Fibroblast of lung (primary cell): Measurements from ENCODE around the gene TLX1. TPM values are rescaled to one million over a fixed set of nuclear protein-coding genes. Genes with fewer than 3 reads are reported as not detected.
A peak's percentile ranks its signal among the peaks of the same experiment; 100 is the strongest.

Experiments
- DNase-seq, 2 donors: peaks; one replicate each; pipeline versions ENCODE4 v3.0.0 to v3.0.0-alpha.2; 2010; ENCODE audit warnings: low read depth in 2 of 2
- H2AFZ ChIP-seq: 2 replicates; pipeline ENCODE4 v1.5.1; 2012; ENCODE audit warnings: low read length, control low read depth, inconsistent platforms
- H3K27ac ChIP-seq: 2 replicates; pipeline ENCODE4 v1.5.1; 2011; ENCODE audit warnings: low read length, control low read depth; ENCODE audit not compliant: insufficient read depth
- H3K27me3 ChIP-seq: 2 replicates; pipeline ENCODE4 v1.5.1; 2011; ENCODE audit warnings: mild to moderate bottlenecking, low read length; ENCODE audit not compliant: control insufficient read depth, insufficient read depth
- H3K36me3 ChIP-seq: 2 replicates; pipeline ENCODE4 v1.5.1; 2011; ENCODE audit warnings: low read length; ENCODE audit not compliant: control insufficient read depth, insufficient read depth
- H3K4me1 ChIP-seq: 2 replicates; pipeline ENCODE4 v1.5.1; 2011; ENCODE audit warnings: low read length; ENCODE audit not compliant: control insufficient read depth, insufficient read depth; ENCODE audit errors: extremely low read depth
- H3K4me2 ChIP-seq: 2 replicates; pipeline ENCODE4 v1.5.1; 2011; ENCODE audit warnings: low read length, control low read depth; ENCODE audit not compliant: insufficient read depth; ENCODE audit errors: extremely low read depth
- H3K4me3 ChIP-seq, 4 experiments: fragments of 200-600 bp in 1 of 4; sonication (generic) in 1 of 4; replicated peaks in 1 of 4; 2 replicates each; pipeline ENCODE4 v1.5.1; 2011 to 2016; ENCODE audit warnings: low read length in 4 of 4, low read depth in 3 of 4, mild to moderate bottlenecking in 3 of 4, control low read depth in 2 of 4, inconsistent platforms in 1 of 4, mixed read lengths in 1 of 4; ENCODE audit not compliant: insufficient read depth in 1 of 4; ENCODE audit errors: control extremely low read depth in 1 of 4
- H3K79me2 ChIP-seq: 2 replicates; pipeline ENCODE4 v1.5.1; 2012; ENCODE audit warnings: mild to moderate bottlenecking, low read length, inconsistent platforms; ENCODE audit not compliant: control insufficient read depth, insufficient read depth
- H3K9ac ChIP-seq: 2 replicates; pipeline ENCODE4 v1.5.1; 2011; ENCODE audit warnings: mild to moderate bottlenecking, low read length, control low read depth; ENCODE audit not compliant: insufficient read depth
- H3K9me3 ChIP-seq: 2 replicates; pipeline ENCODE4 v1.5.1; 2012; ENCODE audit warnings: low read depth, low read length; ENCODE audit not compliant: control insufficient read depth, insufficient read depth
- H4K20me1 ChIP-seq: 2 replicates; pipeline ENCODE4 v1.5.1; 2011; ENCODE audit warnings: low read length; ENCODE audit not compliant: control insufficient read depth, insufficient read depth; ENCODE audit errors: extremely low read depth
- EZH2 ChIP-seq: IDR thresholded peaks from 2 replicates; pipeline ENCODE4 v1.5.1; 2012; ENCODE audit warnings: low read length, control low read depth, mild to moderate bottlenecking; ENCODE audit errors: missing control alignments
- polyA plus RNA-seq, 2 donors: library from polyadenylated mRNA; depleted of rRNA in 1 of 2; stranded (reverse) in 1 of 2; unstranded in 1 of 2; fragments of >200 nt; gene quantifications; 2 replicates each; pipeline ENCODE4 v1.2.1, GENCODE V29; 2011 to 2012; ENCODE audit warnings: missing spikeins in 1 of 2
- total RNA-seq: library from RNA; depleted of rRNA; stranded (reverse); fragments of >200 nt; gene quantifications from 2 replicates; pipeline ENCODE4 v1.2.1, GENCODE V29; 2014
- TF ChIP-seq, protein P1 (sequence below), 2 donors: IDR thresholded peaks in 1 of 2; conservative IDR thresholded peaks in 1 of 2; 1 replicate in 1 of 2; 2 replicates in 1 of 2; pipeline ENCODE4 v1.5.1; 2011 to 2012; ENCODE audit warnings: low read length in 2 of 2, control low read depth in 1 of 2, inconsistent platforms in 1 of 2, low read depth in 1 of 2, mild to moderate bottlenecking in 1 of 2

TLX1 gene
- total and polyA plus RNA-seq, 2 donors (not counting 1 experiment from before 2014, with no cell fraction given): not detected

DNA sequence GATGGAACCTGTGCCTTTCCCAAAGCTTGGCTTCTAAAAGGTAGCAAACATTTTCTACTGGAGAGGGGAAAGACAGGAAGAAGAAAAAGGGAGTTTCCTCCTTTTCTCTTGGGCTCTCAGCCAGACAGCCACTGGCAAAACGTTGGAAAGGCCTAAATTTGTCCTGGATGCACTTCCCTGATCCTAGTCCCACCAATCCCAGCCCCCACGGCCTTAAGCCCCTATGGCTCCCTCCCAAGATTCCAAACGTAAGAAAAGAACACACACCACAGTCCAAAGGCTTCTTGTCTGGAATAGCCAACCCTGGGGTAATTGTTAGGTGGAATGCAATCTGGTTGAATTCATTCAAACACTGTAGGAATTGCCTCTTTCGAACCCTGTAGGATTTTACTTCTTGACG is 959 bp upstream of the TLX1 start:
- H3K79me2 ChIP-seq: no peaks in the 10 kb centered on the region
- no peak overlapping the region for H3K9ac ChIP-seq
- no peaks in the 10 kb centered on the region for H3K4me1 ChIP-seq
- H3K27me3 ChIP-seq: peaks cover 88% of the 10 kb centered on the region
- no peak overlapping the region for H3K27ac ChIP-seq
- no peak overlapping the region for H2AFZ ChIP-seq
- DNase-seq: no peak
- no peaks in the 10 kb centered on the region for H3K9me3 ChIP-seq
- TF ChIP-seq, protein P1, sequence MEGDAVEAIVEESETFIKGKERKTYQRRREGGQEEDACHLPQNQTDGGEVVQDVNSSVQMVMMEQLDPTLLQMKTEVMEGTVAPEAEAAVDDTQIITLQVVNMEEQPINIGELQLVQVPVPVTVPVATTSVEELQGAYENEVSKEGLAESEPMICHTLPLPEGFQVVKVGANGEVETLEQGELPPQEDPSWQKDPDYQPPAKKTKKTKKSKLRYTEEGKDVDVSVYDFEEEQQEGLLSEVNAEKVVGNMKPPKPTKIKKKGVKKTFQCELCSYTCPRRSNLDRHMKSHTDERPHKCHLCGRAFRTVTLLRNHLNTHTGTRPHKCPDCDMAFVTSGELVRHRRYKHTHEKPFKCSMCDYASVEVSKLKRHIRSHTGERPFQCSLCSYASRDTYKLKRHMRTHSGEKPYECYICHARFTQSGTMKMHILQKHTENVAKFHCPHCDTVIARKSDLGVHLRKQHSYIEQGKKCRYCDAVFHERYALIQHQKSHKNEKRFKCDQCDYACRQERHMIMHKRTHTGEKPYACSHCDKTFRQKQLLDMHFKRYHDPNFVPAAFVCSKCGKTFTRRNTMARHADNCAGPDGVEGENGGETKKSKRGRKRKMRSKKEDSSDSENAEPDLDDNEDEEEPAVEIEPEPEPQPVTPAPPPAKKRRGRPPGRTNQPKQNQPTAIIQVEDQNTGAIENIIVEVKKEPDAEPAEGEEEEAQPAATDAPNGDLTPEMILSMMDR (conservative IDR thresholded peaks at IDR 0.05 in 1 of 2, IDR thresholded peaks at IDR 0.05 in 1 of 2; ENCODE audit: low read depth in 1 of 2, low read length in 2 of 2): no peak
- TF ChIP-seq EZH2: no peak
- H3K36me3 ChIP-seq: no peaks in the 10 kb centered on the region
- H4K20me1 ChIP-seq: no peaks in the 10 kb centered on the region
- no peak overlapping the region for H3K4me3 ChIP-seq
- H3K4me2 ChIP-seq: no peak overlapping the region

DNA sequence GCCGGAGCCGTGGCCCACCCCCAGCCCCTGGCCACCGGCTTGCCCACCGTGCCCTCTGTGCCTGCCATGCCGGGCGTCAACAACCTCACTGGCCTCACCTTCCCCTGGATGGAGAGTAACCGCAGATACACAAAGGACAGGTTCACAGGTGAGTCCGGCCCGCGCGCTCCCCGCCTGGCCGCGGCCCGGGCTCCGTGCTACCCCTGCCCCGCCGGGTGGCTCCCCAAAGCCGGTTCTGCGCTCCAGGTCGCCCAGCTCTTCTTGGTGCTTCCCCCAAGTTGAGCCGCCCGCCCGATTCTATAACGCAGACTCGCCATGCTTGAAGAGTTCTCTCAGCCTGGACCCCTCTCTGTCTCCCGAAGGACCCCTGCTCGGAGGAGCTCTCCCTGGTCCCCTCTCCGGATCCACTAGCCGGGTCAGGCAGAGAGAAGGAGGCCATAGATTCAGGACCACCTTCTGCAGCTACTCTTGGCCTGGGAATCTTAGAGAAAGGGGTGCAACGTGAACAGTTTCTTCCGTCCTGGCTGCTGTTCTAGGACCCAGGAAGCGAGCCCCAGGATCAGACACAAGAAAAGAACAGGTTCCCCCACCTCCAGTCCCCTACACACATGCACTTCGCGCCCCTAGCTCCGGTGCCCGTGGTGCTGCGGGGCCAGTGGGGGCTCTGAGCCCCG is 999 bp downstream of the TLX1 start:
- no peak overlapping the region for H3K9ac ChIP-seq
- no peak overlapping the region for H3K27ac ChIP-seq
- H3K4me1 ChIP-seq: no peaks in the 10 kb centered on the region
- H3K79me2 ChIP-seq: no peaks in the 10 kb centered on the region
- H2AFZ ChIP-seq: no peak overlapping the region
- H4K20me1 ChIP-seq: no peaks in the 10 kb centered on the region
- no peak overlapping the region for H3K4me2 ChIP-seq
- DNase-seq: no peak
- no peaks in the 10 kb centered on the region for H3K36me3 ChIP-seq
- TF ChIP-seq, protein P1 (conservative IDR thresholded peaks at IDR 0.05 in 1 of 2, IDR thresholded peaks at IDR 0.05 in 1 of 2; ENCODE audit: low read depth in 1 of 2, low read length in 2 of 2): no peak
- TF ChIP-seq EZH2: peak; percentile 87
- no peaks in the 10 kb centered on the region for H3K9me3 ChIP-seq
- H3K4me3 ChIP-seq: no peak overlapping the region
- peaks cover 91% of the 10 kb centered on the region for H3K27me3 ChIP-seq

DNA sequence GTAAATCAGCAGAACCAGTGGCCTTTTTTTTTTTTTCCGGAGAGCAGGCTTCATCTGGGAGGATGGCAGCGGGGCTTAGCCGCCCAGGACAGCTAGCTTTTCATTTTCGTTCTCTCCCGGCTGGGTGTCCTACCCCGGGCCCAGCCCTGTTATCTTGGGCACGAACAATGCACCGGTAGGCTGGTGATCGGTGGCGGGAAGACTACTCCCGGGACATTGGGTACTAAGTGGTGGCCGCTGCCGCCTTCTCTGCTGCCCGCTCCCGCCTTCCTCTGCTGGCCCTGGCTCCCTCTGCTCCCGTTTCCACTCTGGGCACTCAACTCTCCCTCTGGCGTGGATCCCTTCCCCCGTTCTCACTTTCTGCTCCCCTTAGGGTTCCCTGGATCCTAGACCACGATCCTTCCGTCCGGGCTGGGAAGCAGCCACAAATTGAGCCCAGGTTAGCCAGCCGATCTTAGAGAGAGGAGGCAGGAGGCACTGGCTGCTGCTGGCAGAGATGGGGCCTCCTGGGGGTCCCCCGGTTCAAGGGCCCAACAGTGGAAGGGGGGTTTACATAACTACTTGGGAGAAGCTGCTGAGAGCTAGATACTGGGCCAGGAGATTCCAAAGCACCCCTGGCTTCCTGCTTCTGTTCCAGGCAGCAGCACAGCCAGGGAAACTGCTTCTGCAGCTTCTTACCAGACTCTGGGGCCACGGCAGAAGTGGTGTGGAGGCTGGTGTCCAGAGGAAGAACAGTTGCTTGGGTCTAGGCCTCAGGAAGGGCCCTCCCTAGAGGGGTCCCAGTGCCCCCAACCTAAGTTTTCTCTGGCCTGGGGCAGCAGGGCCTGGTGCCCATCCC is 1.8 kb downstream of the TLX1 start:
- no peak overlapping the region for H3K4me2 ChIP-seq
- no peak overlapping the region for H3K9ac ChIP-seq
- H3K4me3 ChIP-seq: no peak overlapping the region
- no peaks in the 10 kb centered on the region for H3K9me3 ChIP-seq
- no peak overlapping the region for H3K27ac ChIP-seq
- no peaks in the 10 kb centered on the region for H3K36me3 ChIP-seq
- no peaks in the 10 kb centered on the region for H3K79me2 ChIP-seq
- H4K20me1 ChIP-seq: no peaks in the 10 kb centered on the region
- H2AFZ ChIP-seq: no peak overlapping the region
- no peaks in the 10 kb centered on the region for H3K4me1 ChIP-seq
- H3K27me3 ChIP-seq: peaks cover 91% of the 10 kb centered on the region
- TF ChIP-seq, protein P1 (conservative IDR thresholded peaks at IDR 0.05 in 1 of 2, IDR thresholded peaks at IDR 0.05 in 1 of 2; ENCODE audit: low read depth in 1 of 2, low read length in 2 of 2): no peak
- no peak for TF ChIP-seq EZH2
- DNase-seq: no peak
